Left ventricle myocardium inferior (tissue), 1 donor: ENCODE results near the gene COMMD10. TPM values are rescaled to one million over a fixed set of nuclear protein-coding genes. Genes with fewer than 3 reads are reported as not detected.

Source experiments
- DNase-seq: peaks from one replicate; pipeline ENCODE4 v3.0.0-alpha.2; 2020
- H3K27ac ChIP-seq: fragments of 200-600 bp; replicated peaks from 2 replicates; pipeline ENCODE4 v1.8.0; 2021
- H3K27me3 ChIP-seq: fragments of 200-600 bp; 2 replicates; pipeline ENCODE4 v1.8.0; 2021; ENCODE audit warnings: low read depth
- H3K36me3 ChIP-seq: fragments of 200-600 bp; 2 replicates; pipeline ENCODE4 v1.8.0; 2021
- H3K4me1 ChIP-seq: fragments of 200-600 bp; 2 replicates; pipeline ENCODE4 v1.8.0; 2021
- H3K4me3 ChIP-seq: fragments of 200-600 bp; 2 replicates; pipeline ENCODE4 v1.8.0; 2021; ENCODE audit warnings: mild to moderate bottlenecking, moderate library complexity
- H3K9me3 ChIP-seq: fragments of 200-600 bp; replicated peaks from 2 replicates; pipeline ENCODE4 v1.8.0; 2021
- CTCF ChIP-seq: fragments of 200-600 bp; IDR thresholded peaks from 2 replicates; pipeline ENCODE4 v1.8.0; 2021; ENCODE audit warnings: antibody characterized with exemption, mild to moderate bottlenecking, borderline replicate concordance
- intact Hi-C: fragments of 100-400 bp; cut with micrococcal nuclease; formaldehyde crosslinking; loops from one replicate; pipeline ENCODE4 v1.11.0; 2022
- total RNA-seq: library from RNA; stranded (reverse); fragmentation: NEBNext Ultra II Directional; extraction: Animal tissue kit (Norgen Biotek cat#: 25700); gene quantifications from one replicate; pipeline ENCODE4 v1.2.1, GENCODE V29; 2021
- donor health status: DM: no; HTN: yes; CAD: no; lungs with severe emphysema.

Gene COMMD10
- total RNA-seq, 1 donor from 2014 or later, result 39.4 TPM

- no peak for DNase-seq
- Histone ChIP-seq H3K9me3 (peaks cover 29% of the 10 kb centered on the region), H3K4me3 (no peak overlapping the region), H3K27ac (no peak overlapping the region), H3K4me1 (peaks cover 11% of the 10 kb centered on the region), H3K27me3 (no peaks in the 10 kb centered on the region), H3K36me3 (peaks cover 52% of the 10 kb centered on the region)
- intact Hi-C loops, result no loop called here
- TF ChIP-seq CTCF, result no peak
These were observed 230.7 kb downstream of the COMMD10 start for GRCh38 chr5:116315531-116315930.

DNA sequence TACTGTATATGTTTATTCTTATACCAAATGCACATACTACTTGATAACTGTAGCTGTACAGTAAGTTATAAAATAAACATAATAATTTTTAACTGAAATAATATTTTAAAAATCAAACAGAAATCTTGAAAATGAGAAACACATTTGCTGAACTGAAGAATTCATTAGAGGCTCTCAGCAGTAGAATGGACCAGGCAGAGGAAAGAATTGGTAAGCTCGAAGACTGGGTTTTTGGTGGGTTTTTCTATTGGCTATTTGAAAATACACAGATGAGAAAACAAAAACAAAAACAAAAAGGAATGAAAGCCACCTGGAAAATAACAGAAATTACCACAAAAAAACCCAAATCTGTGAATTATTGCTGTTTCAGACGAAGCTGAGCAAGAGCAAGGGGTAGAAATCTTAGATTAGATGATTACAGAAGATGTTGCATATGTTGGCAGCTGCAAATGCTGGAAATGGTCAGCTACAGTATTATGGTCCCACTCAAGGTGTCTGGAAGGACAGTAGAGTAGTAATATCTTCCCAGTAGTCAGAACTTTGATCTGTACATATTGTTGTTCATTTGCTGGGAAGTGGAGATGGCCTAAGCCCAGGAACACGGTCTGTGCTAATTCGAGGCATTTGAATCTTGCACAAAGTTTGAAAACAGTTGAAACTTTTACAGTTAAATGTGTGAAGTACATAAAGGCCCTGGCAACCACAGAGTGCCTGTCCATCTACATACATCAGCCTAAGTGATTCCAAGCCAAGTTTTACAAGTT lies 233.4 kb downstream of the COMMD10 start:
- no peak overlapping the region for H3K4me3 ChIP-seq
- TF ChIP-seq CTCF, result no peak
- H3K4me1 ChIP-seq, result peaks cover 6% of the 10 kb centered on the region
- no peak for DNase-seq
- H3K36me3 ChIP-seq, result peaks cover 72% of the 10 kb centered on the region
- intact Hi-C loops, result no loop called here
- H3K9me3 ChIP-seq, result peaks cover 28% of the 10 kb centered on the region
- no peaks in the 10 kb centered on the region for H3K27me3 ChIP-seq
- H3K27ac ChIP-seq, result no peak overlapping the region

- TF ChIP-seq CTCF, result no peak
- intact Hi-C loops, result no loop called here
- H3K27ac ChIP-seq, result peak overlapping the region; percentile 42
These were observed 235.7 kb downstream of the COMMD10 start for GRCh38 chr5:116320486-116320885.

DNA sequence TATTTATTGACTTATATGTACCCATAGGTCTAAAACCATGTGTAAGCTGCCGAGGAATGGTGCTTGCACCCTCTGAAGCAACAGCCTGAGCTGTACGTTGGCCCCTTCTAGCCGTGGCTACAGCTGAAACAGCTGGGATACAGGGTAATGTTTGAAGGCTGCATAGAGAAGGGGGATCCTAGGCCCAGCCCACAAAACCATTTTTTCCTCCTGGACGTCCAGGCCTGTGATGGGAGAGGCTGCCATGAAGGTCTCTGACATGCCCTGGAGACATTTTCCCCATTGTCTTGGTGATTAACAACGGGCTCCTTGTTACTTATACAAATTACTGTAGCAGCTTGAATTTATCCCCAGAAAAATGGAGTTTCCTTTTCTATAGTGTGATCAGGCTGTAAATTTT lies 244.7 kb downstream of the COMMD10 start:
- no peaks in the 10 kb centered on the region for H3K4me1 ChIP-seq
- no peaks in the 10 kb centered on the region for H3K27me3 ChIP-seq
- no peak overlapping the region for H3K4me3 ChIP-seq
- DNase-seq, result no peak
- no peak for TF ChIP-seq CTCF
- H3K27ac ChIP-seq, result no peak overlapping the region
- intact Hi-C loops, result no loop called here
- peaks cover 55% of the 10 kb centered on the region for H3K9me3 ChIP-seq
- H3K36me3 ChIP-seq, result peaks cover 47% of the 10 kb centered on the region

More at GRCh38 chr5:116320486-116320885, 235.7 kb downstream of the COMMD10 start:
- Histone ChIP-seq H3K36me3 (peaks cover 65% of the 10 kb centered on the region), H3K27me3 (no peaks in the 10 kb centered on the region), H3K4me1 (no peaks in the 10 kb centered on the region), H3K4me3 (no peak overlapping the region), H3K9me3 (peaks cover 31% of the 10 kb centered on the region)
- no peak for DNase-seq

DNA sequence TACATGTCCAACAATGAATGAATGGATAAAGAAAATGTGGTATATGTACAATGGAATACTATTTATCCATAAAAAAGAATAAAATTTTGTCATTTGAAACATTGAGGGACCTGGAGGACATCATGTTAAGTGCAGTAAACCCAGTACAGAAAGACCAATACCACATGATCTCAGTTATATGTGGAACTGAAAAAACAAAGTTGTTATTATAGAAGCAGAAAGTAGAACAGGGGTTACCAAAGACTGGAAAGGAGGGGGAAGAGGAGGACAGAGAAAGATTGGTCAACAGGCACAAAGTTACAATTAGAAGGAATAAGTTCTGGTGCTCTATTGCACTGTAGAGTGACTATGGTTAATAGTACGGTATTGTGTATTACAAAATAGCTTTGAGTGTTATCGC lies 256.0 kb downstream of the COMMD10 start:
- no peaks in the 10 kb centered on the region for H3K27me3 ChIP-seq
- intact Hi-C loops, result no loop called here
- TF ChIP-seq CTCF, result no peak
- H3K36me3 ChIP-seq, result no peaks in the 10 kb centered on the region
- H3K4me1 ChIP-seq, result peaks cover 13% of the 10 kb centered on the region
- DNase-seq, result no peak
- H3K4me3 ChIP-seq, result no peak overlapping the region
- peaks cover 37% of the 10 kb centered on the region for H3K9me3 ChIP-seq
- no peak overlapping the region for H3K27ac ChIP-seq

Other genes starting within 250 kb of the COMMD10 start
- gene ATG12, start 243.5 kb upstream of the COMMD10 start, total RNA-seq, result 24.1 TPM
- 57.3 TPM for gene AP3S1, start 243.1 kb upstream of the COMMD10 start, total RNA-seq
- gene LVRN, start 122.5 kb upstream of the COMMD10 start, total RNA-seq, result 0.14 TPM
- not detected for gene ARL14EPL, start 52.6 kb upstream of the COMMD10 start, total RNA-seq